Progenitor cell of endocrine pancreas (in vitro differentiated cells): ENCODE data around the gene ATG10. TPM values are rescaled to one million over a fixed set of nuclear protein-coding genes. Genes with fewer than 3 reads are reported as not detected.

ENCODE experiments used
- DNase-seq: peaks from one replicate; pipeline ENCODE4 v3.0.0; 2021; ENCODE audit warnings: low spot score; ENCODE audit not compliant: unreplicated experiment
- H3K27ac Mint-ChIP-seq: 2 replicates; pipeline ENCODE4 v1.8.0; 2021; ENCODE audit warnings: mild to moderate bottlenecking, moderate library complexity, mixed read lengths
- H3K27me3 Mint-ChIP-seq: 2 replicates; pipeline ENCODE4 v1.8.0; 2021; ENCODE audit warnings: mixed read lengths
- H3K36me3 Mint-ChIP-seq: 2 replicates; pipeline ENCODE4 v1.8.0; 2022; ENCODE audit warnings: mixed read lengths; ENCODE audit not compliant: insufficient read depth
- H3K4me1 Mint-ChIP-seq: 2 replicates; pipeline ENCODE4 v1.8.0; 2021; ENCODE audit warnings: low read depth, mixed read lengths
- H3K4me3 Mint-ChIP-seq: 2 replicates; pipeline ENCODE4 v1.8.0; 2021; ENCODE audit warnings: low read depth, mild to moderate bottlenecking, moderate library complexity, mixed read lengths
- H3K9me3 Mint-ChIP-seq: 2 replicates; pipeline ENCODE4 v1.8.0; 2021; ENCODE audit warnings: low read depth, mixed read lengths
- total RNA-seq: library from RNA; stranded (reverse); gene quantifications from 2 replicates; pipeline ENCODE4 v1.2.1, GENCODE V29; 2021
- TF ChIP-seq, protein P1 (sequence below): fragments of 200-600 bp; sonication (generic); IDR thresholded peaks from one replicate; pipeline ENCODE4 v1.5.0; 2021; ENCODE audit warnings: antibody characterized with exemption, mild to moderate bottlenecking; ENCODE audit not compliant: unreplicated experiment

Gene ATG10
- total RNA-seq, 1 donor from 2014 or later = 10.8 TPM

DNA sequence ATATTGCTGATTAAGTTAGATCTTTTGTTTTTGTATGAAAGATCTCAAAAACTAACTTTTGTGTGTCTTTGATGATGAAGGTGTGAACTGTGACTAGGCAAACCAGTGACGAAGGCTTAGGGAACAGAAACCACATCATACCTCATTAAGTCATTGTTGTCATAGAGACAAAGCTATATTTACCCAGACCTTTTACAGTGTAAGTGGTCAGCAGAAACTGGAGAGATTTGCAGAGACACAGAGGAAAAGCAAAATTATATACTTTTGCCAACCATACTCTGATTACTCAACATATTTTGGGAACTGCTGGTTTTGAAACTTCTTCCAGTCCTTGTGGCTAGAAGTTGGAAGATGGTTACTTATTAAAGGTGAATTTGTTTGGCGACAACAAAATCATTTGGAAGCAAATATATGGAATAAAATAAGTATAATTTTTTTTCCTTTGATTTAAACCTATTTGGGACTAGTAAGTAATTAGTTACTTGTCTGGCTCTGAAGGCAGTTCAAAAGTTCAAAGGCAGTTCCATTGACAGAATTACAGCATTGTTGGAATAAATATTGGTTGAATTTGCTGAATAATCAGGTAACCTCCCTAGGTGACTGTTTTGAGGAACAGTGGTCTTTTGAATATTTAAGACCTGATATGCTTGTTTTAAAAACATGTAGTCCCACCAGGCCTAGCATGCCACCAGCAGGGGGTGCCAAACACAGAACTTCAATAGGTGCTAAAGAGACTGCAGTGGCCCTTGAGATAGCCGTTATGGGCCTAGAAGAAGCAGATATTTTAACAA lies 202.5 kb downstream of the ATG10 start:
- TF ChIP-seq, protein P1, sequence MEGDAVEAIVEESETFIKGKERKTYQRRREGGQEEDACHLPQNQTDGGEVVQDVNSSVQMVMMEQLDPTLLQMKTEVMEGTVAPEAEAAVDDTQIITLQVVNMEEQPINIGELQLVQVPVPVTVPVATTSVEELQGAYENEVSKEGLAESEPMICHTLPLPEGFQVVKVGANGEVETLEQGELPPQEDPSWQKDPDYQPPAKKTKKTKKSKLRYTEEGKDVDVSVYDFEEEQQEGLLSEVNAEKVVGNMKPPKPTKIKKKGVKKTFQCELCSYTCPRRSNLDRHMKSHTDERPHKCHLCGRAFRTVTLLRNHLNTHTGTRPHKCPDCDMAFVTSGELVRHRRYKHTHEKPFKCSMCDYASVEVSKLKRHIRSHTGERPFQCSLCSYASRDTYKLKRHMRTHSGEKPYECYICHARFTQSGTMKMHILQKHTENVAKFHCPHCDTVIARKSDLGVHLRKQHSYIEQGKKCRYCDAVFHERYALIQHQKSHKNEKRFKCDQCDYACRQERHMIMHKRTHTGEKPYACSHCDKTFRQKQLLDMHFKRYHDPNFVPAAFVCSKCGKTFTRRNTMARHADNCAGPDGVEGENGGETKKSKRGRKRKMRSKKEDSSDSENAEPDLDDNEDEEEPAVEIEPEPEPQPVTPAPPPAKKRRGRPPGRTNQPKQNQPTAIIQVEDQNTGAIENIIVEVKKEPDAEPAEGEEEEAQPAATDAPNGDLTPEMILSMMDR = peak; percentile 65
- no peaks in the 10 kb centered on the region for H3K9me3 Mint-ChIP-seq
- no peaks in the 10 kb centered on the region for H3K36me3 Mint-ChIP-seq
- no peaks in the 10 kb centered on the region for H3K4me1 Mint-ChIP-seq
- H3K27me3 Mint-ChIP-seq = no peaks in the 10 kb centered on the region
- no peak overlapping the region for H3K27ac Mint-ChIP-seq
- H3K4me3 Mint-ChIP-seq = no peak overlapping the region
- peak; percentile 22 for DNase-seq

DNA sequence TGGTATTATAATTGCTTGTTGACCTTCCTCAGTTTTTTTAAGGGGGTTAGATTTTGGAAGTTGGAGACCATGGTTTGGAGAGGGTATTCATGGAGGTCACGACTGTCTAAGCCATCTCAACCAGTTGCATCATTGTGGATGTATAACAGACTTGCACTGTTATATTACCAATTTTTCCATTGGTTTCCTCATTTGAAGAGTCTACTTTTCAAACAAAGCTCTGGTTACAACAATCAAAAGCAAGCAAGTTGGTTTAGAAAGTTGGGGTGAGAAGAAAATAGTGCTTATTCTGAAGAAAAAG lies 203.0 kb downstream of the ATG10 start:
- Mint-ChIP-seq H3K9me3 (no peaks in the 10 kb centered on the region), H3K27me3 (no peaks in the 10 kb centered on the region), H3K27ac (no peak overlapping the region), H3K4me3 (no peak overlapping the region), H3K4me1 (no peaks in the 10 kb centered on the region), H3K36me3 (no peaks in the 10 kb centered on the region)
- no peak for DNase-seq
- TF ChIP-seq, protein P1 = no peak

DNA sequence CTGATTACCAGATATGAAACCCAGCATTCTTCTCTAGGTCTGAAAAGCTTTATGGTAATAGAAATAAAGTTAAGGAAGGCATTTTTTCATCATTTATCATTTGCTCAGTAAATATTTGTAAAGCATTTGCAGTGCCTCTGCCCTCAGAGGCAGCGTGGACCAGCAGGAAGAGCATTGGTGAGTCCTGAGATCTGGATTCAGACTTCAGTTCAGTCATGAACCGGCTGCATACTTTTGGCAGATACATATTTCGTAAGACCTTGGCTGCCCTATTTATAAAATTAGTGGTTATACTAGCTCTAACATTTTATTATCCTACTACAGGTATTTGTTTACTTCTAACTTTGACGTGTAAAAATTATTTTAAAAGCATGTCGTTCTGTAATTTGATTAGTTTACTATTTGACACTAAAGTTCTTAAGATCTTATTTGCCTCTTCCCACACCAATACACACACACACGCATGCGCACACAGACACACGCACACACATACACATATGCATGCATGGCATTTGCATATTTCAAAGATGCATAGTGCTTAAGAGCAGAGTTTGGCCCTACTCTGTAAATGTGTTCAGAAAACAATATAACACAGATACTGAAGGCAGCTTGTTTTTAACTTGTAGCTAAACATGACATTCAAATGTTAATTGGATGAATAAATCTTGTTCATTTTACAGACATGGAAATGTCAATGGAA lies 204.4 kb downstream of the ATG10 start:
- Mint-ChIP-seq H3K4me3 (no peak overlapping the region), H3K36me3 (no peaks in the 10 kb centered on the region), H3K27me3 (no peaks in the 10 kb centered on the region), H3K27ac (no peak overlapping the region), H3K9me3 (no peaks in the 10 kb centered on the region), H3K4me1 (no peaks in the 10 kb centered on the region)
- DNase-seq = no peak
- TF ChIP-seq, protein P1 = no peak

- TF ChIP-seq, protein P1 = no peak
- H3K27me3 Mint-ChIP-seq = no peaks in the 10 kb centered on the region
- no peaks in the 10 kb centered on the region for H3K4me1 Mint-ChIP-seq
- peaks cover 3% of the 10 kb centered on the region for H3K9me3 Mint-ChIP-seq
- peaks cover 4% of the 10 kb centered on the region for H3K36me3 Mint-ChIP-seq
- H3K4me3 Mint-ChIP-seq = no peak overlapping the region
- no peak overlapping the region for H3K27ac Mint-ChIP-seq
- DNase-seq = no peak
Observed at GRCh38 chr5:82178378-82178777, 206.6 kb downstream of the ATG10 start.

DNA sequence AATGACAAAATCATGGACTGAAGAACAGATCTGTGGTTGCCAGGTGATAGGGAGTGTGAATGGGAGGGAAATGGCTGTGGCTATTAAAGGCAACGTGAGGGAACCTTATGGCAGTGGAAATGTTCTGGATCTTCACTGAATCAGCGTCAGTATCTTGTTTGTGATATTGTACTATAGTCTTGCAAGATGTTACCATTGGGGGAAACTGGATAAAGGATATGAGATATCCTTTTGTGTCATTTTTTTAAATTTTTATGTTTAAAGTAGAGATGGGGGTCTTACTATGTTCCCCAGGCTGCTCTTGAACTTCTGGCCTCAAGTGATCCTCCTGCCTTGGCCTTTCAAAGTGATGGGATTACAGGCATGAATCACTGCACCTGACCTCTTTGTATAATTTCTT lies 210.8 kb downstream of the ATG10 start:
- H3K27me3 Mint-ChIP-seq = no peaks in the 10 kb centered on the region
- peaks cover 4% of the 10 kb centered on the region for H3K36me3 Mint-ChIP-seq
- H3K4me3 Mint-ChIP-seq = no peak overlapping the region
- peaks cover 3% of the 10 kb centered on the region for H3K9me3 Mint-ChIP-seq
- TF ChIP-seq, protein P1 = no peak
- no peak overlapping the region for H3K27ac Mint-ChIP-seq
- DNase-seq = no peak
- no peaks in the 10 kb centered on the region for H3K4me1 Mint-ChIP-seq
